Fibroblast of lung (primary cell): Measurements from ENCODE around the gene LCN15. TPM values are rescaled to one million over a fixed set of nuclear protein-coding genes. Genes with fewer than 3 reads are reported as not detected.

Experiments
- DNase-seq, 2 donors: peaks; one replicate each; pipeline versions ENCODE4 v3.0.0 to v3.0.0-alpha.2; 2010; ENCODE audit warnings: low read depth in 2 of 2
- H2AFZ ChIP-seq: 2 replicates; pipeline ENCODE4 v1.5.1; 2012; ENCODE audit warnings: low read length, control low read depth, inconsistent platforms
- H3K27ac ChIP-seq: 2 replicates; pipeline ENCODE4 v1.5.1; 2011; ENCODE audit warnings: low read length, control low read depth; ENCODE audit not compliant: insufficient read depth
- H3K27me3 ChIP-seq: 2 replicates; pipeline ENCODE4 v1.5.1; 2011; ENCODE audit warnings: mild to moderate bottlenecking, low read length; ENCODE audit not compliant: control insufficient read depth, insufficient read depth
- H3K36me3 ChIP-seq: 2 replicates; pipeline ENCODE4 v1.5.1; 2011; ENCODE audit warnings: low read length; ENCODE audit not compliant: control insufficient read depth, insufficient read depth
- H3K4me1 ChIP-seq: 2 replicates; pipeline ENCODE4 v1.5.1; 2011; ENCODE audit warnings: low read length; ENCODE audit not compliant: control insufficient read depth, insufficient read depth; ENCODE audit errors: extremely low read depth
- H3K4me2 ChIP-seq: 2 replicates; pipeline ENCODE4 v1.5.1; 2011; ENCODE audit warnings: low read length, control low read depth; ENCODE audit not compliant: insufficient read depth; ENCODE audit errors: extremely low read depth
- H3K4me3 ChIP-seq, 4 experiments: fragments of 200-600 bp in 1 of 4; sonication (generic) in 1 of 4; replicated peaks in 1 of 4; 2 replicates each; pipeline ENCODE4 v1.5.1; 2011 to 2016; ENCODE audit warnings: low read length in 4 of 4, low read depth in 3 of 4, mild to moderate bottlenecking in 3 of 4, control low read depth in 2 of 4, inconsistent platforms in 1 of 4, mixed read lengths in 1 of 4; ENCODE audit not compliant: insufficient read depth in 1 of 4; ENCODE audit errors: control extremely low read depth in 1 of 4
- H3K79me2 ChIP-seq: 2 replicates; pipeline ENCODE4 v1.5.1; 2012; ENCODE audit warnings: mild to moderate bottlenecking, low read length, inconsistent platforms; ENCODE audit not compliant: control insufficient read depth, insufficient read depth
- H3K9ac ChIP-seq: 2 replicates; pipeline ENCODE4 v1.5.1; 2011; ENCODE audit warnings: mild to moderate bottlenecking, low read length, control low read depth; ENCODE audit not compliant: insufficient read depth
- H3K9me3 ChIP-seq: 2 replicates; pipeline ENCODE4 v1.5.1; 2012; ENCODE audit warnings: low read depth, low read length; ENCODE audit not compliant: control insufficient read depth, insufficient read depth
- H4K20me1 ChIP-seq: 2 replicates; pipeline ENCODE4 v1.5.1; 2011; ENCODE audit warnings: low read length; ENCODE audit not compliant: control insufficient read depth, insufficient read depth; ENCODE audit errors: extremely low read depth
- EZH2 ChIP-seq: IDR thresholded peaks from 2 replicates; pipeline ENCODE4 v1.5.1; 2012; ENCODE audit warnings: low read length, control low read depth, mild to moderate bottlenecking; ENCODE audit errors: missing control alignments
- polyA plus RNA-seq, 2 donors: library from polyadenylated mRNA; depleted of rRNA in 1 of 2; stranded (reverse) in 1 of 2; unstranded in 1 of 2; fragments of >200 nt; gene quantifications; 2 replicates each; pipeline ENCODE4 v1.2.1, GENCODE V29; 2011 to 2012; ENCODE audit warnings: missing spikeins in 1 of 2
- total RNA-seq: library from RNA; depleted of rRNA; stranded (reverse); fragments of >200 nt; gene quantifications from 2 replicates; pipeline ENCODE4 v1.2.1, GENCODE V29; 2014
- TF ChIP-seq, protein P1 (sequence below), 2 donors: IDR thresholded peaks in 1 of 2; conservative IDR thresholded peaks in 1 of 2; 1 replicate in 1 of 2; 2 replicates in 1 of 2; pipeline ENCODE4 v1.5.1; 2011 to 2012; ENCODE audit warnings: low read length in 2 of 2, control low read depth in 1 of 2, inconsistent platforms in 1 of 2, low read depth in 1 of 2, mild to moderate bottlenecking in 1 of 2

LCN15 gene
- total and polyA plus RNA-seq, 2 donors (not counting 1 experiment from before 2014, with no cell fraction given), result not detected

DNA sequence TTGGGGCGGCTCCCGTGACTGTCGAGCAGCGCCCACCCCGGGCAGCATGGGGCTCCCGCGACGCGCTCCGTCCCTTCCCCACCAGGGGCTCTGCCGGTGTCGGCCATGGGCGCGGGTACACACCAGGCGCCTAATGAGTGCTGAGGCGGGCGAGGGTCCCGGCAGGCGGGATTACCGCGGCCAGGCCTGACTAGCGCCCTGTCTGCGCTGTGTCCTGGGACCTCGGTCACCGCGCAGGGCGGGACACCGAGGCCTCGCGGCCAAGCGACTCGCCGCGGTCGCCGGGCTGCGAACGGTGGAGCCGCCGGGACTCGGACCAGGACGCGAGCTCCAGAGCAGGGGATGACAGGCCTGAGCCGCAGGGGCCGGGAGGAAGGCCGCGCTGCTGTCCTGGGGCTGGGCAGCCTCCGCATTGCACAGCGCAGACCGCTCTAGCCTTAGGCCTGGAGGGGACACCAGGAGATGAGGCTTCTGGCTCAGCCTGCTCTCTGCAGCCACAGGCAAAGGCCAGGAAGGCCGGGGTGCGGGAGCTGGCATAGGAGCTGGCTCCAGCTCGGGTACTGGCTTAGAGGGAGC is 35.7 kb downstream of the LCN15 start:
- Histone ChIP-seq H2AFZ (peak overlapping the region; percentile 64), H3K9ac (peak overlapping the region; percentile 80), H3K79me2 (peaks cover 43% of the 10 kb centered on the region), H3K4me1 (peaks cover 14% of the 10 kb centered on the region), H4K20me1 (no peaks in the 10 kb centered on the region), H3K36me3 (peaks cover 12% of the 10 kb centered on the region), H3K4me3 (peak overlapping the region; percentile 60 to 75 (median 66)), H3K27ac (peak overlapping the region; percentile 63), H3K4me2 (peak overlapping the region; percentile 49), H3K27me3 (no peaks in the 10 kb centered on the region), H3K9me3 (no peaks in the 10 kb centered on the region)
- TF ChIP-seq, protein P1, sequence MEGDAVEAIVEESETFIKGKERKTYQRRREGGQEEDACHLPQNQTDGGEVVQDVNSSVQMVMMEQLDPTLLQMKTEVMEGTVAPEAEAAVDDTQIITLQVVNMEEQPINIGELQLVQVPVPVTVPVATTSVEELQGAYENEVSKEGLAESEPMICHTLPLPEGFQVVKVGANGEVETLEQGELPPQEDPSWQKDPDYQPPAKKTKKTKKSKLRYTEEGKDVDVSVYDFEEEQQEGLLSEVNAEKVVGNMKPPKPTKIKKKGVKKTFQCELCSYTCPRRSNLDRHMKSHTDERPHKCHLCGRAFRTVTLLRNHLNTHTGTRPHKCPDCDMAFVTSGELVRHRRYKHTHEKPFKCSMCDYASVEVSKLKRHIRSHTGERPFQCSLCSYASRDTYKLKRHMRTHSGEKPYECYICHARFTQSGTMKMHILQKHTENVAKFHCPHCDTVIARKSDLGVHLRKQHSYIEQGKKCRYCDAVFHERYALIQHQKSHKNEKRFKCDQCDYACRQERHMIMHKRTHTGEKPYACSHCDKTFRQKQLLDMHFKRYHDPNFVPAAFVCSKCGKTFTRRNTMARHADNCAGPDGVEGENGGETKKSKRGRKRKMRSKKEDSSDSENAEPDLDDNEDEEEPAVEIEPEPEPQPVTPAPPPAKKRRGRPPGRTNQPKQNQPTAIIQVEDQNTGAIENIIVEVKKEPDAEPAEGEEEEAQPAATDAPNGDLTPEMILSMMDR (conservative IDR thresholded peaks at IDR 0.05 in 1 of 2, IDR thresholded peaks at IDR 0.05 in 1 of 2; ENCODE audit: low read depth in 1 of 2, low read length in 2 of 2), result no peak
- TF ChIP-seq EZH2, result no peak
- peak; percentile 31 to 48 for DNase-seq

DNA sequence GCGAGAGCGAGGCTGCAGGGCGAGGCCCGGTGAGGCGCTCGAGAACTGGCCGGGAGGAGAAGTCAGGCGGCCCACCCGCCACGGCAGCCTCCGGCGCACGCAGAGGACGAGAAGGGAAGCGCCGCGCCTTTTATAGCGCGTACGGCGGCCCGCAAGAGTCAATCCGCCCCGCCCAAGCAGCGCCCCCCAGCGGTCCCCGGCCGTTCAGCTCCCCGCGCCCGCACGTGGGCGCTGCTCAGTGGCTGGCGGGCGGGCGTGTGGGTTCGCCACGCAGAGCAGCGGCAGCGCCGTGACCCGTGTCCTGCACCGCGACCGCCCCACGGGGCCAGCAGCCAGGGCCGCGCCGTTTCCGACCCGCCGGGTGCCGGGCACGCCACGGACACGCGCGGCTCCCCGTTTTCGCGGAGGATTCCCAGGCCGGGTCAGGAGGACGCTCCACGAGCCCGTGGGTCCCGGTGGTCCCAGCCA is 36.2 kb downstream of the LCN15 start:
- peaks cover 14% of the 10 kb centered on the region for H3K4me1 ChIP-seq
- TF ChIP-seq, protein P1 (conservative IDR thresholded peaks at IDR 0.05 in 1 of 2, IDR thresholded peaks at IDR 0.05 in 1 of 2; ENCODE audit: low read depth in 1 of 2, low read length in 2 of 2), result peak; percentile 59 to 70
- TF ChIP-seq EZH2, result no peak
- H3K4me3 ChIP-seq, result peak overlapping the region; percentile 69 to 98 (median 86)
- no peaks in the 10 kb centered on the region for H4K20me1 ChIP-seq
- DNase-seq, result peak; percentile 84 to 90
- peak overlapping the region; percentile 49 for H3K4me2 ChIP-seq
- H3K79me2 ChIP-seq, result peaks cover 43% of the 10 kb centered on the region
- H3K9me3 ChIP-seq, result no peaks in the 10 kb centered on the region
- H3K27me3 ChIP-seq, result no peaks in the 10 kb centered on the region
- H3K9ac ChIP-seq, result peak overlapping the region; percentile 80
- peaks cover 17% of the 10 kb centered on the region for H3K36me3 ChIP-seq
- H3K27ac ChIP-seq, result peak overlapping the region; percentile 63
- H2AFZ ChIP-seq, result peak overlapping the region; percentile 64

DNA sequence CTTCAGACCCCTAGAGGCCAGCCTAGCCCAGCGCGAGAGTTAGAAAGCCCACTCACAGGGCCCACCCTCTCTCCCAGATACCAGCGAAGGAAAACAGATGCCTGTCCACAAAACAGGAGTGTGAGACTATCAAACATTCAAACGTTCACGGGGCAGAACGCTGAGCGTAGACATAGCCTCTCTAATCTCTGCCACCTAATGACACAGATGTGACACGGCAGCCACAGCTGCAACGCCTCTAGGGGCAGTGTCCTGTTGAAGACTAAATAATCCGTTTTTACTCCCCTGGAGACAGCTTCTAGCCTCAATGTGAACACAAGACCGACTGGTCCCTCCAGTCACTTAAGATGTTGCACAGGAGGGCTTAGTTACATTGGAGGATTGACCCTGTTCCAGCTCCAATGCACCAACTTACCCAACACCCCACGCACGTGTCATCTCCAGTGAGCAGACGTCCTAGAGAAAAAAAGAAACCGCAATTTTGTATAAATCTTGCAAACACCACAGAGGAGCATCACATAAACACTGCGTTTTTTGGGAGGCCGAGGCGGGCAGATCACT is 37.6 kb downstream of the LCN15 start:
- Histone ChIP-seq H2AFZ (no peak overlapping the region), H3K79me2 (peaks cover 43% of the 10 kb centered on the region), H3K36me3 (peaks cover 26% of the 10 kb centered on the region)

More for the DNA sequence above, 37.6 kb downstream of the LCN15 start:
- Histone ChIP-seq H3K27ac (peak overlapping the region; percentile 79), H3K4me2 (peak overlapping the region; percentile 99), H4K20me1 (no peaks in the 10 kb centered on the region), H3K4me1 (peaks cover 14% of the 10 kb centered on the region), H3K9me3 (no peaks in the 10 kb centered on the region), H3K4me3 (peak overlapping the region; percentile 75 to 98 (median 93)), H3K27me3 (no peaks in the 10 kb centered on the region), H3K9ac (peak overlapping the region; percentile 24)
- no peak for TF ChIP-seq EZH2
- TF ChIP-seq, protein P1 (conservative IDR thresholded peaks at IDR 0.05 in 1 of 2, IDR thresholded peaks at IDR 0.05 in 1 of 2; ENCODE audit: low read depth in 1 of 2, low read length in 2 of 2), result peak in 1 of 2 donors; percentile 43
- DNase-seq, result peak; percentile 19 to 38
